VCaP (cell line): Measurements from ENCODE around the gene ALOXE3.
A peak's percentile ranks its signal among the peaks of the same experiment; 100 is the strongest.
"Not testable (repeated sequence)": the region's sequence is repeated elsewhere in the genome, so short reads cannot be mapped to it uniquely, and the experiment has no call there.

Experiments used
- H3K27ac ChIP-seq: fragments of 450-650 bp; 2 replicates; pipeline ENCODE4 v1.5.1; 2017
- CTCF ChIP-seq: fragments of 450-650 bp; conservative IDR thresholded peaks from 2 replicates; pipeline ENCODE4 v1.5.1; 2017; ENCODE audit warnings: mild to moderate bottlenecking, moderate library complexity

Gene ALOXE3

GRCh38 chr17:8117367-8117979 lies 841 bp downstream of the ALOXE3 start:
- H3K27ac ChIP-seq, result peak overlapping the region; percentile 65
- TF ChIP-seq CTCF, result no peak

- peak overlapping the region; percentile 65 for H3K27ac ChIP-seq
These were observed 1.5 kb downstream of the ALOXE3 start for GRCh38 chr17:8116776-8117175.

GRCh38 chr17:8110907-8111306 lies 7.4 kb downstream of the ALOXE3 start:
- TF ChIP-seq CTCF, result no peak
- H3K27ac ChIP-seq, result no peak overlapping the region

More at GRCh38 chr17:8116776-8117175, 1.5 kb downstream of the ALOXE3 start:
- TF ChIP-seq CTCF, result no peak

- H3K27ac ChIP-seq, result no peak overlapping the region; the same call in 1 of the 2 replicates
- TF ChIP-seq CTCF, result peak; percentile 47
These were observed 7.9 kb downstream of the ALOXE3 start for GRCh38 chr17:8110456-8110804.

- H3K27ac ChIP-seq, result peak overlapping the region; percentile 23; the same call in 1 of the 2 replicates
- TF ChIP-seq CTCF, result peak; percentile 86
These were observed 8.5 kb downstream of the ALOXE3 start for GRCh38 chr17:8109661-8110455.

- no peak overlapping the region for H3K27ac ChIP-seq
- no peak for TF ChIP-seq CTCF
These were observed 9.2 kb downstream of the ALOXE3 start for GRCh38 chr17:8108972-8109660.

- not testable (repeated sequence) for H3K27ac ChIP-seq
These were observed 11.3 kb downstream of the ALOXE3 start for GRCh38 chr17:8106980-8107379.
